Omental fat pad (tissue), 4 donors: ENCODE data around the gene PRPS2. TPM values are rescaled to one million over a fixed set of nuclear protein-coding genes. Genes with fewer than 3 reads are reported as not detected.

Source experiments
- ATAC-seq: fragments of 150-250 bp; one replicate; pipeline ENCODE4 v1.9.1; 2016; ENCODE audit warnings: mild to moderate bottlenecking, moderate library complexity; ENCODE audit not compliant: low FRiP score
- DNase-seq: peaks from one replicate; pipeline ENCODE4 v3.0.0-alpha.2; 2019; ENCODE audit warnings: low spot score
- CTCF ChIP-seq, 3 donors: fragments of 450-650 bp; IDR thresholded peaks; one replicate each; pipeline ENCODE4 v1.5.1; 2016 to 2017; ENCODE audit warnings: antibody characterized with exemption in 3 of 3, mild to moderate bottlenecking in 3 of 3, moderate library complexity in 2 of 3
- total RNA-seq, 4 donors: library from RNA; depleted of rRNA; stranded (reverse); fragments of >200 nt; gene quantifications; one replicate each; pipeline ENCODE4 v1.1.0, GENCODE V29; 2016

Gene PRPS2
- 10 to 100 TPM; 13.0 to 23.5 (median 19.4) TPM for total RNA-seq

GRCh38 chrX:12791257-12792228 lies at the start of gene PRPS2:
PRPS2 (plus strand) TSS chrX:12791412; CDS start chrX:12791498, 86 bp downstream.
- no peak for TF ChIP-seq CTCF (IDR thresholded peaks at IDR 0.05)
- peak; percentile 76 for ATAC-seq
- peak; percentile 33 for DNase-seq

GRCh38 chrX:12741416-12741815 lies 49.8 kb upstream of the PRPS2 start:
- no peak for TF ChIP-seq CTCF (IDR thresholded peaks at IDR 0.05)
- DNase-seq (no peak), ATAC-seq (no peak)

- DNase-seq, result no peak
- TF ChIP-seq CTCF (IDR thresholded peaks at IDR 0.05), result no peak
- no peak for ATAC-seq
Observed at GRCh38 chrX:12747433-12747832, 43.8 kb upstream of the PRPS2 start.

GRCh38 chrX:12751887-12752286 lies 39.3 kb upstream of the PRPS2 start:
- DNase-seq, result no peak
- TF ChIP-seq CTCF (IDR thresholded peaks at IDR 0.05), result no peak
- ATAC-seq, result no peak

GRCh38 chrX:12753366-12753765 lies 37.8 kb upstream of the PRPS2 start:
- no peak for DNase-seq
- TF ChIP-seq CTCF (IDR thresholded peaks at IDR 0.05), result no peak
- no peak for ATAC-seq

- no peak for TF ChIP-seq CTCF (IDR thresholded peaks at IDR 0.05)
- no peak for DNase-seq
- ATAC-seq, result no peak
Observed at GRCh38 chrX:12758291-12758690, 32.9 kb upstream of the PRPS2 start.

- ATAC-seq (no peak), DNase-seq (no peak)
- TF ChIP-seq CTCF (IDR thresholded peaks at IDR 0.05), result no peak
Observed at GRCh38 chrX:12767856-12768255, 23.4 kb upstream of the PRPS2 start.
